Esophagus muscularis mucosa (tissue), 3 donors: ENCODE measurements around the gene ZNF385C.

Experiments
- CTCF ChIP-seq, 3 experiments: fragments of 200-600 bp in 2 of 3; fragments of 450-650 bp in 1 of 3; sonication (generic) in 2 of 3; IDR thresholded peaks; one replicate each; pipeline ENCODE4 v1.5.1; 2017 to 2019; ENCODE audit warnings: antibody characterized with exemption in 3 of 3, mild to moderate bottlenecking in 2 of 3, moderate library complexity in 1 of 3
- POLR2A ChIP-seq: fragments of 450-650 bp; IDR thresholded peaks from one replicate; pipeline ENCODE4 v1.6.1; 2017; ENCODE audit warnings: antibody characterized with exemption, moderate library complexity, mild to moderate bottlenecking, low read depth

- TF ChIP-seq CTCF (IDR thresholded peaks at IDR 0.05), result no peak
- no peak for TF ChIP-seq POLR2A
Observed at GRCh38 chr17:42146911-42147607, 48.8 kb upstream of the ZNF385C start.
